HEK293T (cell line): Measurements from ENCODE around the gene SERPINA7.

Source experiments
- FOXA1 ChIP-seq: fragments of 450-650 bp; IDR thresholded peaks from 2 replicates; pipeline ENCODE4 v1.6.1; 2016; ENCODE audit warnings: mild to moderate bottlenecking
- NFRKB ChIP-seq: fragments of 450-650 bp; IDR thresholded peaks from 2 replicates; pipeline ENCODE4 v1.6.1; 2016; ENCODE audit warnings: mild to moderate bottlenecking, moderate library complexity

GRCh38 chrX:106069048-106069447 lies 30.5 kb upstream of the SERPINA7 start:
- no peak for TF ChIP-seq NFRKB
- TF ChIP-seq FOXA1: no peak
